ENCODE measurements around the gene RUNX2. TPM values are rescaled to one million over a fixed set of nuclear protein-coding genes. Genes with fewer than 3 reads are reported as not detected.

The RUNX2 gene
- total and polyA plus RNA-seq, 2 experiments from 2014 or later: 0.66 to 1.7 TPM

- TF ChIP-seq ZNF462 (CRISPR knock-in tag; IDR thresholded peaks at IDR 0.05): no peak
- no peak for TF ChIP-seq STAT1 (IDR thresholded peaks at IDR 0.05; ENCODE audit: unreplicated experiment)
- no peak for TF ChIP-seq POLR2AphosphoS5 (IDR thresholded peaks at IDR 0.05; ENCODE audit: low read depth)
Measured at GRCh38 chr6:45439861-45440388, 111.8 kb downstream of the RUNX2 start (continued).

GRCh38 chr6:45441851-45442453 is 113.8 kb downstream of the RUNX2 start:
- Mint-ChIP-seq H3K36me3 (ENCODE audit: low read depth) (no peaks in the 10 kb centered on the region), H3K27ac (no peak overlapping the region), H3K4me1 (peaks cover 20% of the 10 kb centered on the region), H3K9me3 (no peaks in the 10 kb centered on the region), H3K27me3 (ENCODE audit: insufficient read depth, low read depth, poor library complexity) (no peaks in the 10 kb centered on the region), H3K4me3 (no peak overlapping the region)
- Histone ChIP-seq H3K4me3 (no peak overlapping the region), H3K4me2 (no peak overlapping the region), H3K27me3 (ENCODE audit: insufficient read depth) (no peaks in the 10 kb centered on the region), H3F3A (replicated peaks; ENCODE audit: low read depth) (no peaks in the 10 kb centered on the region), H3K27ac (ENCODE audit: low read depth) (no peak overlapping the region), H3K36me3 (ENCODE audit: insufficient read depth) (no peaks in the 10 kb centered on the region), H3K4me1 (ENCODE audit: insufficient read depth) (peaks cover 17% of the 10 kb centered on the region), H4K20me1 (replicated peaks; ENCODE audit: insufficient read depth) (no peaks in the 10 kb centered on the region), H3K9me2 (ENCODE audit: insufficient read depth) (no peaks in the 10 kb centered on the region), H3K79me2 (replicated peaks; ENCODE audit: insufficient read depth) (no peaks in the 10 kb centered on the region), H2AFZ (no peak overlapping the region)
- ATAC-seq (no peak), DNase-seq (ENCODE audit: low spot score) (no peak)
- TF ChIP-seq CREB1 (CRISPR knock-in tag; IDR thresholded peaks at IDR 0.05; ENCODE audit: low read depth) (no peak), ETS1 (IDR thresholded peaks at IDR 0.05) (no peak), NANOG (IDR thresholded peaks at IDR 0.05; ENCODE audit: borderline replicate concordance) (no peak), EZH2 (IDR thresholded peaks at IDR 0.05; ENCODE audit: low read depth, unreplicated experiment) (no peak), STAT1 (IDR thresholded peaks at IDR 0.05; ENCODE audit: unreplicated experiment) (no peak), ZNF114 (CRISPR knock-in tag; IDR thresholded peaks at IDR 0.05) (no peak), EZH2phosphoT487 (IDR thresholded peaks at IDR 0.05; ENCODE audit: unreplicated experiment) (no peak), JUNB (IDR thresholded peaks at IDR 0.05; ENCODE audit: unreplicated experiment) (no peak)
- TF ChIP-seq, protein P1, sequence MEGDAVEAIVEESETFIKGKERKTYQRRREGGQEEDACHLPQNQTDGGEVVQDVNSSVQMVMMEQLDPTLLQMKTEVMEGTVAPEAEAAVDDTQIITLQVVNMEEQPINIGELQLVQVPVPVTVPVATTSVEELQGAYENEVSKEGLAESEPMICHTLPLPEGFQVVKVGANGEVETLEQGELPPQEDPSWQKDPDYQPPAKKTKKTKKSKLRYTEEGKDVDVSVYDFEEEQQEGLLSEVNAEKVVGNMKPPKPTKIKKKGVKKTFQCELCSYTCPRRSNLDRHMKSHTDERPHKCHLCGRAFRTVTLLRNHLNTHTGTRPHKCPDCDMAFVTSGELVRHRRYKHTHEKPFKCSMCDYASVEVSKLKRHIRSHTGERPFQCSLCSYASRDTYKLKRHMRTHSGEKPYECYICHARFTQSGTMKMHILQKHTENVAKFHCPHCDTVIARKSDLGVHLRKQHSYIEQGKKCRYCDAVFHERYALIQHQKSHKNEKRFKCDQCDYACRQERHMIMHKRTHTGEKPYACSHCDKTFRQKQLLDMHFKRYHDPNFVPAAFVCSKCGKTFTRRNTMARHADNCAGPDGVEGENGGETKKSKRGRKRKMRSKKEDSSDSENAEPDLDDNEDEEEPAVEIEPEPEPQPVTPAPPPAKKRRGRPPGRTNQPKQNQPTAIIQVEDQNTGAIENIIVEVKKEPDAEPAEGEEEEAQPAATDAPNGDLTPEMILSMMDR (conservative IDR thresholded peaks at IDR 0.05; ENCODE audit: low read depth in 2 of 2): no peak
